NCI-H345 (cell line): ENCODE data around the gene DDX31.

Source experiments
- DNase-seq: peaks from one replicate; lab custom pipeline; 2025; lab: John Stamatoyannopoulos, UW

DDX31 gene

DNA sequence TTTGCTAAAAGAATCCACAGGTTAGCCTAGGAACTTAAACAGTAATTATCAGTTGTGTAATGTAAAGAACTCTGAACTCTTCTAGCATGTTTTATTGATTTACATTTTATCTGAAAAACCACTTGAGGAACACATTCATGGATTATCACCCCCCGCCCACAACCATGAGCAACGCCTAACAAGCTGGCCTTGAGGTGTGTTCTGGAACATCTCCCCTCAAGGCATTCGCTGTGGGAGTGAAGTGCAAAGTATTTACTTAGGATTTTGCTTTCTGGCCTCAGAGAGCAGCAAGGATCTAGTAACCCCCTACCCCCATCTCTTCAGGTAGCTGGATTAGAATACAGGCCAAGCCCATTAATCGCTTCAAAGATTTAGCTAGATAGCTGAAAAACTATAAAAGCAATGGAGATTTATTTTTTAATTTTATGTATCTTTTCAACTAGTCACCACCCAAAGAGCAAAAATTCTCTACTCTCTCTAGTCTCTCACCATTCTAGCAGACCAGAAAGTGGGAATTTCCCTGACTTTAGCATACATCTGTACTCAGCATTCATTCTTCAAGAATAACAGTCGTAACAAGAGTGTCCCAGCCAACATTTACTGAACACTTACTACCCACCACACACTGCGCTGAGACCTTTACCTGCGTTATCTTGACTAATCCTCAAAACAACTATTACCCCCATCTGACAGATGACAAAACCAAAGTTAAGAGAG, 37.2 kb downstream of the DDX31 start:
- peak; percentile 21 for DNase-seq

DNA sequence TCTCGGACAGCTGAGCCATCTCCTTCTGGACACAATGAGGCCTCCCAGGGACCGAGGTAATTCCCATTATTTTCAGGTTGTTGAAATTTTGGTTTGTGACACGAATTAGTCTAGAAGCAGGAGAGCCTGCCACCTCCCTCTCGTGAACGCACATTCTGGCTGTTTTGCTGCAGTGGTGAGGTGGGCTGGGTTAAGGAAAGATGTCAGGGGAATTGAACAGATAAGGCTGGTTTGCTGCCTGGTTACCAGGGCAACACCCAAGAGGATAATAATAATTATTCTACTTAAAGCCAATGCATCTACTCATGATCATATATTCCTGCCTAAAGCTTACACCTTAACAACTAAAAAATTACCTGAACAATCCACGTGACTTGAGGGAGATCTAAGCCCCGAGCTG, 38.1 kb downstream of the DDX31 start:
- DNase-seq = no peak

DNA sequence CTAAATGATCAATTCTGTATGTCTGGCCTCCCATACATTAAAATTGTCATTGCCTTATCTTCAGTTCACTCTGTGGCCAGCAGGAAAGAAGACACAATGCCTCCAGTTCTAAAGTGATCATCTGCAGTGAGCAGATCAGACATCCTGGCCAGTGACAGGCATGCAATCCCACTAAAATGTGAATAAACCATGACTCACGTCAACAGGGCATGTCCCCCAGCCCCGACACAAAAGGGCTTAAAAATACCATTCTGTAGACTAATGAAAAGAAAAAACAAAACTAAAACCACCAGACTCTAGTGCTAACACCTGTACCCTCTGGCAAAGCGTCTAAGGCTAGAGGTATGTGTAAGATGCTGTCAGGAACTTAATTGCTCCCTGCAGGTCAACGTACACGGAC, 38.5 kb downstream of the DDX31 start:
- peak; percentile 42 for DNase-seq

DNA sequence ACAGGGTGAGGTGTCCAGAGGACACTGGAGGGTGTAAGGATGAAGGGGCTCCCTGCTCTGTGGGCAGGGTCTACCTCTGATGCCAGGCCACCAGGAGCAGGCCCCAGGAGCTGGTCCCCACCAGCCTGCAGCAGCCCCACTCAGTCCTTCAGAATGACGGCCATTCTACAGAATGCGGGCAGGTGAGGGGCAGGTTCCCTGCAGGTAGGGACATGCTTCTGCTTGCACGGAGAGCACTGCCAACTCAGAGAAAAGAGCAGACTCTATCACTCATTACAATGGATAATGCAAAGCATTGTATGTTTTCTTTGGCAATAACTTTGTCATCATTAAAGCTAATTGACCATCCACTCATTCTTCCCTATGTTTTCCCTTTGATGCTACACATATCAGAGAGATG, 39.0 kb downstream of the DDX31 start:
- peak; percentile 50 for DNase-seq

DNA sequence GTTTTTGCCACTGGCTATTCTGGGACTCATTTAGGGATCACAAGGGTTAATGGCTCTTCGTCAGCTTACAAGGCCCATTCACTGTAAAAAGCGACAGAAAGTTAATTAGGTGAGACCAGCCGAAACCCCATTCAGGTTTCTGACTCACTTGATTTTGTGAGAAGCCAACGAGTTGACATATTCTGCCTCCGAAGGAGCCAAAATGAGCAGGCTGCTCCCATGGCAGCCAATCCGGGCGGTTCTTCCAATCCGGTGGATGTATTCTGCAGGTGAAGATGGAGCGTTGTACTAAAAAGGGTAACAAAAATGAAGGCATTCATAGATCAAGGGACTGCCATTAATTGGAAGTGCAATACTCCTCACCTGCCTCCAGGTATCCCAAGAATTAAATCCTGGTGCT, 39.7 kb downstream of the DDX31 start:
- peak; percentile 77 for DNase-seq

DNA sequence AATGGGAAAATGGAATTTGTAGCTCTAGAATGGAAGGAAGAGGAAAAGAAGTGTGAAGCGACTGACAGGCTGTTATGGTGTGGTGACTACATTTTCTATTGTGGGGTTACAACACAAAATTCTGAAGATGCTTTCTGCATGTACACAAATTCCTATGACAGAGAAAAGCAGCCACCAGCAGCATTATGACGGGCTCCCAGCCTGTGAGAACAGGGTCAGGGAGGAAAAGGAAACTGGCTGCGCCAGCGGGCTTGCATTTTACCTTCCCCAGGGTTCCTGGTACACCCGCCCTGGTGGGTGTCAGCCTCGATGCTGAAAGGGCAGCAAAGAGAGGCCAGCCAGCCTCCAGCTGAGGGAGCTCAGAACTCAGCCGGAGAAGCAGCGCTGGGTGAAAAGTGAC, 41.0 kb downstream of the DDX31 start:
- no peak for DNase-seq

DNA sequence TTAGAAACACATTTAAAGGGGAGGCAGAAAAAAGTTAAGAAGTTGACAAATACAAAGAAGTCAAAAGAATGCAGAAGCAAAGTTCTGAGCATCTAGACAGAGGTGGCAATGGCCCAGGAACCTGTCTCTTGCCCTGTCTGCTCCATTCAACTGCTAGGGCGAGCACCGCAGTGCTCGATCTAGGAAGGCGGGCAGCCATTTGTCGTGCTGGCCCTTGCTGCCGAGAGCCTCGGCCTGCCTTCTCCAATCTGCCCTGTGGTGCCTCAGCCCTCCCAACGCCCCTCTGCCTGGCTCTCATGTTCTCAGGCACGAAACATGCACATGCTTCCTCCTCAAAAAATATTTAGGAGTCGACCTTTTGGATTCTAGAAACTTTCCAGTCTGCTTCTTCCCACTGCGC, 42.2 kb downstream of the DDX31 start:
- DNase-seq = no peak

DNA sequence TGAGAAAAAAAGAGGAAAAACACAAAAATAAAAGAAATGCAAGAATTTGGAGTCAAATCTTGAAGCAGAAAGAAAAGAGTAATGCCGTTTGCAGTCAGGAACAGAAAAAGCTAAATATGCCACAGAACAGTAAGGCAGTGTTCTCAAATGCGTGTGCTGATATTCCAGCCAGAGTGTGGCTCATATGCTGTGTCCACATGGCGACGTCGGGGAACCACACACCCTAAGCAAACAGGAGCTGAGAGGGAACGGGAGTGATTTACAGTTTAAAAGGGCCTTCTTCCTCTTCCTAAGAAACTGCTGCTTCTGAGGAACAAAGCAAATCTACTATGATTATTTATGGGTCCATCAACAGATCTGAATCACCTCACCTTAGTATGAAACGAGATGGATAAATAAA, 42.7 kb downstream of the DDX31 start:
- DNase-seq = no peak

DNA sequence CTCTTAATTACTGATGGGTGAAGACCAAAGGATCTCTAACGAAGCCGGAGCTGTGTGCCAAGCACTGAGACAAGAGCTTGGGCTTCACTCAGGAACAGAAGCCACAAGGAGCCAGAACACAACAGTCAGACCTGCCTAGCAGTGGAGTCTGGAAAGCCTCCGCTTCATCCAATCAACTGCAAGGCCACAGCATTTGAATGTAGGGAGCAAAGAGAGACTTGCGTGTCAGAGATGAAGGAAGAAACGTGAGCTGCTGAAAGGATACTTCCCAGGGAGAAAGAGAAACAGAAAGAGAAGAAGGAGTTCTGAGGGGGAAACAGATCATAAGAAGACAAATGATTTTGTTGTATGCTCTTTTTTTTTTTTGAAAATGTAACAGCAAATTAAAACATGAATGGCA, 43.5 kb downstream of the DDX31 start:
- no peak for DNase-seq

DNA sequence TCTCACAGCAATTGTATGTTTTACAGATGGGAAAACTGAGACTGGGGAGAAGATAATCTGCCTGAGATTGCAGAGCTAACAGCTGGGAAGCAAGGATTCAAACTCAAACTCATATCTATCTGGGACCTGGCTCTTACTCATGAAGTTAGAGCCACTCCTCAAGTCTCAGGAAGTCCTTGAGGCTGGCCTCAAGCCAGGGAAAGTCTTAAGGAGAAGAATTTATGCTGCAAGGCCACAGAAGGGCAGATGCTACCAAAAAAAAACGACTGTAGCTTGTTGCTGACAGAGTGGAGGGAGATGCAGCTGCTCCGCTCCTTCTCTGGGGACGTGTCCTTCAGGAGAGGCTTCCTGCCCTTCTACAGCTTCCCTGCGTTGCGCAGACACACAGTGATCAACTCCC, 47.6 kb downstream of the DDX31 start:
- DNase-seq = peak; percentile 78

DNA sequence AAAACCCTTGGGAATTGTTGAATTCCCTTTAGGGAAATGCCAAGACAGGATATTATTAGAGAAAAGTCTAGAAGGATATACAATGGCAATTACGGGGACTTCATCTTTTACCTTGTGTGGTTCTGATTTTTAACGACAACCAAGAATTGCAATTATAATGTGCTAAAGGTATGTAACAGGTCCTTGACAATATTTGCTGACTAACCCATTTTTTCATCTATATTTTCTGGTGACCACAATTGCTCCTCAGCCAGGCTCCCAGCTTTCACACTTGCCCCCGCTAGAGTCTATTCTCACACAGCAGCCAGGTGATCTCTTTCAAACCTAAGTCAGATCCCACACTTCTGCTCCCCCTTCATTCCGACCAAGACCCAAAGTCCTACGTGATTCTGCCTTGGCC, 53.1 kb downstream of the DDX31 start:
- no peak for DNase-seq

DNA sequence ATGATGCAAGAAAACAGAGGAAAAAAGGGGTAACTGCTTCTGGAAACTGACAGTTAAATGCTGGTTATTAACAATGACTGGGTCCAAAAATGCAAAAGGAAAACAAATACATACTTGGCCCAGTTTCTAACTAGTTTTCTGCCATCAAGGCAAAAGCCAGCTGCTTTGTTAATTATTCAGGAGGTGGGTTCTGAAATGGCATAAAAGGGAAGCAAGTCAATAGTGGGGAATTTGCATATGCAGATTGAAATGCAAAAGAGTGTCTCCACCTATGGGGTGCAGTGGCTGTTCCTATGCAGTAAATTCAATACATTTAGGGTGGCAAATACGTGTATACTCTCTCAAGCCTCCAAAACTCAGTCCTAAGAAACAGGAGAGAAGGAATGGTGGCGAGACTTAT, 54.0 kb downstream of the DDX31 start:
- DNase-seq = no peak

DNA sequence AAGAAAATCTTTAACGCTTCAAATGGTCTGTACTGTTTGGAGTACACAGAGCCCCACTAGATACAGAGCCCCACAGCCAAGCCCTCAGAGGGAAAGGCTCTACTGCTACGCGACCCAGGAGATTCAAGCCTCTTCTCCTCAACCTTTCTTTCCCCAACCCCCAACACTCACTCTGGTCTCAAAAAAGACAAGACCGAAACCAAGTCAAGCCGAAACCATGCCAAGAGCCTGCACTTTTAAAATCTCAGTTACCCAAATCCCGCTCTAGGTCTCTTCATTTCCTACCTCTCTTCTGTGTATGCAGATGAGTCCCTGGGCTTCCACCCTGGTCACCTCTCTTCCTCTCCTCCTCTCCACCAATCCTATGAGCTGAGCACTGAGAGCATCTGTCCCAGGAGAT, 55.5 kb downstream of the DDX31 start:
- DNase-seq = no peak

DNA sequence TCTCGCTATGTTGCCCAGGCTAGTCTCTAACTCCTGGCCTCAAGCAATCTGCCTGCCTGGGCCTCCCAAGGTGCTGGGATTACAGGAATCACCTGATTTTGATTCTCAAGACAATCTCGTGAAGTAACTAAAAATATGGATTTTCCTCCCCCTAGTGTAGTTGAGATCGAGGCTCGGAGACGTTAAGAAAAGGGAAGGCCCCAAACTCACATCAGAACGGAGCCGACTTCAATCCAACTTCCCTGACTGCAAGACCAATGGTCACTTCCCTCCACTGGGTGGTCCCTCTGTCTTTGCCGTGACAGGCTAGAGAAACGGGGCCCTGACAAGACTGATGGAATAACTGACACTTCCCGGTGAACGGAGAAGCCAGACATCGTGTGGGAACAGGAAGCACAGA, 59.1 kb downstream of the DDX31 start:
- DNase-seq = no peak

DNA sequence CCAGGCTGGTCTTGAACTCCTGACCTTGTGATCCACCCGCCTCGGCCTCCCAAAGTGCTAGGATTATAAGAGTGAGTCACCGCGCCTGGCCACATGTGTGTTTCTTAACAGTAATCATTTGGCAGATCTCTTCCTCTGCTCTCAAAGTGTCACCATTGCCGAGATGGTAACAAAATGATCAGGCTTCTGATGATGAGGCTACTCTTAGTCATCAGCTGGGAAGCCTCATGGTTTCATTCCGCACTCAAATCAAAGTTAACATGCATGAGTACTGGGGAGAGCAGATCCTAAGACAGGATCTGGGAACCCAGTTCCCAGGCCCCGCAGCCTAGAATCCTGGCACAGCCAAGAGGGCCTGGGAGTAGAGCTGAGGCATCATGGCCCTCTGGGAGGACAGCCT, 60.0 kb downstream of the DDX31 start:
- no peak for DNase-seq

DNA sequence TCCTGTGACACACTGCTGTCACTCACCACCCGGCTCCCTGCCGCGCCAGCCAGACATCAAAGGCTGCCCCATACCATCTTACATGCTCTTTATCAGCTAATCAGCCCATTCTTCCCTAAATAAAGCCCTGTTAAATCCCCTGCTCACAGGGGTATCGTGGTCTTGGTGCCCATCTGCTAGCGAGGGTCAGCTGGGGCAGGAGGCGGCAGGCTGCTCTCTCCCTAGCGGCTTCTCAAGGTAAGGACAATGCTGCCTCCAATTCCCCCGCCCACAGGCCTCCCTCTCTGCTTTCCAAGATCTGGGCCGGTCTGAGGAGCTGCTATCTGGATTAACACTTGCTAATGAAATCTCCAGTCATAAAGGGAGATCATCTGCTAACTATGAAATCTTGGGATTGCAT, 60.6 kb downstream of the DDX31 start:
- DNase-seq = no peak

DNA sequence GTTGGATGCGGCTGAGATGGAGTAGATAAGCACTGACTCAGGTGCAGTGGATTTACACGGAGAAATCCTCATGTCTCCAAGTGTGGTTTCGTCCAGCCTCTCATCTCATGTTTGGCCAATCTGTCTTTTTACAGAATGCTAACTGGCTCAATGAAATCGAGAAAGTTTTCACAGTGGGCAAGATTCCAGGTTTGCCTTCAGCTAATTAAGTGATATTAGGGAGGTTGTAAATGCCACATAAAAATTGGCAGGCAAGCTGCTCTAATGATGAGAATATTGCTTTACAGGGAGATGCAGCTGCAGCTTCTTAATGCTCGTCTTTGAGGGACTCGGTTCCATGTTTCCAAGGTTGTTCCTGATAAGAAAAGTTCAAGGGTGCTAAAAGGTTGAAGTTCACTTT, 63.7 kb downstream of the DDX31 start:
- DNase-seq = no peak

DNA sequence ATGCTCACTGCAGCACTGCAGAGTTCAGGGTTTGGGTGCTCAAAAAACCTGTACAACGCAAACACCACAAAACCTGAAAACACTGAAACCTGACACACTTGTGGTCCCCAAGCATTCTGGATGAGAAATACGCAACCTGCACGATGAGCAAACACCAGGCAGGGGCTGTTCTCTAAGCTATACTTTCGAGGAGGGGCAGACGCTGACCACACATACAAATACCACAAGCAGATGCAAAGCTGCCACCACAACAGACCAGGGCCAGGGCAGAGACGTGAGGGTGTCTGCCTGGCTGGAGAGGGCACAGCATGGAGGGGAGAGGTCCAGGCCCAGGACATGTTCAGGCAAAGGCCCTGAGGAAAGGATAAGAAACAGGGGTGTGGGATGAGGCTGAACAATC, 64.4 kb downstream of the DDX31 start:
- no peak for DNase-seq

DNA sequence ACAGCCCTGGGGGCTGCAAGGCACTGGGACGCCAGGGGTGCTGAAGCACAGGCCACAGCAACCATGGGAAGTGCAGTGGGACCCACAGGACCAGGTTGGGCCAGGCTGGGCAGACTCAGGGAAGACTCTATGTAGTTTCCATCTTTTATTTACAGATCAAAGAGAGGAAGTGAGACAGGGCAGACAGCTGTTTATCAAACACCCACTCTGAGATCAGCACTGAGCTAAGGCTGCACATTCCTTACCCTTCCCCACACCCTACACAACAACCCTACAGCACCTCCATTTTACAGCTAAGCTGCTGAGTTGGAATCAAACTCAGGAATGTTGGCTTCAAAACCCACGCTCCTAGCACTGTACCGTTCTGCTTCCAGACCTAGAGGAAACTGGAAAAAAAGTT, 67.6 kb downstream of the DDX31 start:
- DNase-seq = no peak

DNA sequence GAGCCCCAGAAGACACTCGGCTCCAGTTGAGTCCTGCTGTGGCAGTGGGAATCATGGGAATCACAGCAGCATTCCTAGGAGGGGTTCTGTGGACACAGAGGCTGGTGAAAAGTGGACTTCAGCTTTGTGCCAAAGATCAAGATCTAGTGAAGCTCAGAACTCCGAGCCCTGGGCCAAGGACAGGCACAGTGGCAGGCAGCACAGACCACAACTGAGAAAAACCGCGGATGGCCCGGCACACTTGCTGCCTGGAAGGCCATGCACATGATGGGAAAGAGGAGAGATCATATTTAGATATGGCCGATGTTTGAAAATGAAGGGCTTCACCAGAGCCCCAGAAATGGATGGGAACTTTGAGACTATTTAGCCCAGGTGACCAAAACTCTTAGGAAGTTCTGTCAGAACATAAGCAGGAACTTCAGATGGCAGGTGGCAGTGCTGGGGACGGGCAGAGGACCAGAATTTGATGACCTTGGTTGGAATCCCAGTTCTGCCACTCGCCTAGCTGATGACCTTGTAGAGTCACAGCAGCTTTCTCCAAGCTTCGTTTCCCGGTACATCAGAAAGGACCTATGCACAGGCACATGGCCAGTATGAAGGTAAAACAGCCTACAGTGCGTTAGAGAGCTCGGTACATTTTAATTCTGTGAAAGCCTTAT, 69.3 kb downstream of the DDX31 start:
- no peak for DNase-seq

DNA sequence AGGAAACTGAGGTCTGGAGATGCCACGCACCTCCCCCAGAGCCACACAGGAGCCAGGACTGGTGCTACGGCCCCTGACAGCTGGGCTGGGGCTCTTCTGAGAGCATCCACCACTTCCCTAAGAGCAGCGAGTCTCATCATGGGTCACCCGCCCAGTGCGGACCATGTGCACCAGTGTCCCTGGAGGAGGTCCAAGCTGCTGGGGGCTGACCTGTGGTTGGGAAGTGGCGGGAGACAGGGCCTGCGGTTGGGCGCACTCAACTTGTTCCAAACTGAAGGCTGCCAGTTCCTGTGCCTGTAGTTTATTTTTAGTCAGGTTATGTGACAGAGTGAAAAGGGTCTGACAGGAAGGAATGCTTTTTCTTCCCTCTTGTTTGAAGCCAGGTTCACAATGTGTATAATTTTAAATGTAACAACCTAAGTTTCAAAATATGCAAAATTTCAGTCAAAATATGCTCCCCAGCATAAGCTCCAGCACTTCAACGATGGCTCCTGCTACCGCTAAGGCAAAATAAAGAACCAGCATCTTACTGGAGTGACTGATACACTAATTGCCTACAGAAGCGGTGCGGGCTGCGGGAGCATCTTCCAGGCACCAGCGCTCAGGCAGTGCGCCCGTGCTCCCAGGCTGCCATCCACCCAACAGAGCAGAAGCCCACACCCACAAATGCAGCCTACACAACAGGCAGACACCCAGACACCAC, 72.6 kb downstream of the DDX31 start:
- DNase-seq = no peak

DNA sequence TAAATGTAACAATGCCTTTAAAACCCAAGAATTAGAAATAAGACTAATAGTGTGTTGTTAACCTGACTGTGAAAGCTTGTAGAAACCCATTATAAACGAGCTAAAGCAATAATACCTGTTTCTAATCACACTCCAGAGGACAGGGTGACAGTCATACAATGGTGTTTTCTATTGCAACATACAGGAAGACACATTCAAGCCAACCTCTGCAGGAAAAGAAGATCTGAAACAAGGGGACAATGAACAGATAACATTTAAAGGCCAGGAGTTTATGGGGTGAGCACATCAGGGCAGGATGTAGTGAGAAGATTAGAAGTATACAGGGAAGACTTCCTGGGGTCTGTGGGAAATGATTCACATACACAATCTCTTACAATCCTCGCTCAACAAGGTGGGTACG, 73.6 kb downstream of the DDX31 start:
- DNase-seq = no peak

DNA sequence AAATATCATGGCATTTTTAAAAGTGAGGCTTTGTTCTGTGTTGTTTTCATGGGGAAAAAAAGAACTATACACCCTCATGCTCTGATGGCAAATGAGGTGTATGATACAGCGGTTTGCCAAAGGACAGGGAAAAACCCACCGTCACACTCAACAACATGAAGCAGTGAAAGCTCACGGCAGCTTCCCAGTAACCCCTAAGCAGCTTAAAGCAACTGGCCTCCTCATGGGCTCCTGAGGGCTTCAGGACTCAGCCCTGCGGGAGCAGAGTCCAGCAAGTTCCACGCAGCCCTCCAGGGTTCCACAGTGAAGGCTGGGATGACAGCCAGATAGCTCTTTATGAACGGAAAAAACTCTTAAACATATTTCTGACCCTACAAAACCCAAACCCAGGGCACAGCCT, 74.5 kb downstream of the DDX31 start:
- DNase-seq = no peak

DNA sequence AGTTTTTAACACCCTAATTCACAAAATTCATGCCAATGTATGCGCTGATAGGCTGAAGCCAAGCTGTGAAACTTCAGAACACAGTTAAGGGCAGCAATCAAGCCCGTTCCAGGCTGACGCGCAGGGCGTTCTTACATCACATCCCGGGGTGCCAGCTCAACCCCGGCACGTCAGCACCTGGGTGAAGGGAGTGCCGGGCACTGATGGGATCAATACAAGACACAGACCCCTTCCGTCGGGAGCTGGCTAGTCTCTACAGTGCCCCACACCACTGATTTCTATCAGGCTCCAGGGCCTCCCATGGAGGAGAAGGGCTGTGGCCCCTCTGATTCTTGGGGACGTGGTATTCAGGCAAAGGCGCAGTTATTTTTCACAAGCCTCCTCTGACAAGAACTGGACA, 75.4 kb downstream of the DDX31 start:
- no peak for DNase-seq
